ENCODE results near the gene DUSP16.
A peak's percentile ranks its signal among the peaks of the same experiment; 100 is the strongest.
"Not testable (repeated sequence)": the region's sequence is repeated elsewhere in the genome, so short reads cannot be mapped to it uniquely, and the experiment has no call there.

DUSP16 gene

DNA sequence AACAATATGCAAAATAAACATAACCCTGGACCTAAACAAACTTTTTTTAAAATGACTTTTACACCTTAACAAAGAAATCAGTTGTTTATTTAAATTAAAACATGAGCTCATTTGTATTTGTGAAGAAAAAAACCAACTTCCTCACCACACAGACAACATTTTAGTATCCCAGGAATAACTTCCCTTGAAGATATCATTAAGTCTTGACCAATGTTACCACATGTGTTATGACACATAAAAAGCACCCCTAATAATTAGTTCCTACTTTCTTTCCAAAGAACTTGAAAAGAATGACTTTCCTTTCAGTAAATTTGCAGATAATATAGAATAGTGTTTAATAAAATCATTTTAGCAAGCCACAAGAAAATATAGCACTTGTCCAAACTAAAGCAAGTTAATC is 42.4 kb downstream of the DUSP16 start:
- no peak for DNase-seq (ENCODE audit: low spot score)

DNA sequence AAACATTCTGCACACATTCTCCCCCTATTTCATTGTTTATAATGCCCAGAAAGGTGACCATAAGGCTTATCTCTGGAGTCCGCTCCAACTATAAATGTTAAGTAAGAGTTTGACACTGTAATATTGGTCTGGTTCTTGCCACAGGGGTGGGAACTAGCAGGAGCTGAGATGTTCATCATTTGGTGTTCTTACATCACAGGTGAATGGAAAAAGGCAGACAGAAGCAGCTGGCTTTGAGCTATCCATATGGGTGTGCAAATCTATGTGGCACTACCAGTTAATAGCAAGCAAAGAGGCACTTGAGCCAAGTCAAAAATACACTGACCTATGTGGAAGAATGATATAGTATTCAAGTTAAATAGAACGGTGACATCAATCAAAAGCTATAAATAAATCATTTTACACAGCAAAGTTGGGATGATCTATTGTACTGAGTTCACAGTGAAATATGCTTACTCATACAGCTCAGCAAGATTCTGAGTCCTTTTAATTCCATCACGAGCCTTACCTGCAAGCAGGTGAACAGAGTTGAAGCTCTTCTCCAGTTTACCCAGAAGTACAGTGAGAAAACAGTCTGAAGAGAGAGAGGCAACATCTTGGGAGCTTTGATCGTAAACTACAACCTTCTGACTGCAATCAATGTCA is 43.2 kb downstream of the DUSP16 start:
- DNase-seq (ENCODE audit: low spot score), result no peak

DNA sequence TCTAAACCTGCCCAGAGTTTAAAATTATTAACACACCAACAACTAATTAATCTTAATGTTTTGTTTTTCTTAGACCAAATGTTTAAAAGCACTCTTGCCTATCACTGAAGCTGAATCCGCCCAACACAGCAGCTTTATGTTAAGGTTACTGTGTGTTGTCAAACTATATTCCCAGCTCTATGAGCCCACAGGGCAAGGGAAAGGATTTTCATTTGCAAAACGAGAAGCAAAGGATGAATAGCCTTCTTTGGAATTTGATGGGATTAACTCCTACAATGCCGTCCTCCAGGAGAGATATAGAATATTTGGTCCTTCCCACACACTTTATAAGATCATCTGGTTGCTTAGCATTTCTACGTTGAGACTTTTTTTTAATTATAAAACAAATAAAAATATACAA is 43.7 kb downstream of the DUSP16 start:
- DNase-seq (ENCODE audit: low spot score), result no peak

DNA sequence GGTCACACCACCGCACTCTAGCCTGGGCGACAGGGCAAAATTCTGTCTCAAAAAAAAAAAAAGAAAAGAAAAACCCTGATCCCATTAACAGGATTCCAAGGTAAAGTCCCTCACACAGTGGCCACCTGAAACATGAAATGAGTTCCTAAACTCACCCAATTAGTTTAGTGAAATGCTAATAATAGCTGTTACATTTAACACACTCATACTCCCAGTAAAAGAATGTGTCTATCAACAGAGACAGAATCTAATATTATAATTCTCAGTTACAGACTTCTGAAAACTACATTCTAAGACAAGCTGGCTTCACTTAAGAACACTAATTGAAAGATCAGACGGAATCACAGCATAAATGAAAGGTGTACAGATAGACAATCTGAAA is 44.2 kb downstream of the DUSP16 start:
- no peak for DNase-seq (ENCODE audit: low spot score)

DNA sequence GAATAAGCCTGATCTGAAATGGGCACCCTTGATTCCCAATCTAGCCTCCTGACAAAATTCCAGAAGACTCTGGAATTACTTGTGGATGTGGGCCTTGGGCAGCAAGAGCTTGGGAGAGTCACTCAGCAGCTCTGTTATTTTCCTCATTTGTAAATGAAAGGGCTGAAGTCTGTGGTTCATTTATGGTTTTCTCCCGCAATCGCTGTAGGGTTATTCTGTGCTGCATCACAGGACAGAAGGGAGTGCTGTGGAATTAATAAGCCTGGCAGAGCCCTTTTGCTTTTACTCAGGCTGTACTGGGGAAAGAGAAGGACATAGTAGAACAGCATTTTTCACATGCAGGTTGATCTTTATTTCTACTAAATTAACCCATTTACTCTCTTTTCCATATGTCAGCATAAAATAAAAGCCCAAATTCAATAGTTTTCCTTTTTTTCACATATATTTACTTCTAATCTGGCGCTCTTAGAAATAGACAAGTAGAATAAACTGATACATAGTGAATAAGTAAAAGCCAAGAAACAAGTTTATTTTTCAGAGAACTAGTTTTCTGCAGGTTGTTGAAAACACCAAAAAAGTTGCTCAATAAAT is 49.2 kb downstream of the DUSP16 start:
- DNase-seq (ENCODE audit: low spot score), result no peak

DNA sequence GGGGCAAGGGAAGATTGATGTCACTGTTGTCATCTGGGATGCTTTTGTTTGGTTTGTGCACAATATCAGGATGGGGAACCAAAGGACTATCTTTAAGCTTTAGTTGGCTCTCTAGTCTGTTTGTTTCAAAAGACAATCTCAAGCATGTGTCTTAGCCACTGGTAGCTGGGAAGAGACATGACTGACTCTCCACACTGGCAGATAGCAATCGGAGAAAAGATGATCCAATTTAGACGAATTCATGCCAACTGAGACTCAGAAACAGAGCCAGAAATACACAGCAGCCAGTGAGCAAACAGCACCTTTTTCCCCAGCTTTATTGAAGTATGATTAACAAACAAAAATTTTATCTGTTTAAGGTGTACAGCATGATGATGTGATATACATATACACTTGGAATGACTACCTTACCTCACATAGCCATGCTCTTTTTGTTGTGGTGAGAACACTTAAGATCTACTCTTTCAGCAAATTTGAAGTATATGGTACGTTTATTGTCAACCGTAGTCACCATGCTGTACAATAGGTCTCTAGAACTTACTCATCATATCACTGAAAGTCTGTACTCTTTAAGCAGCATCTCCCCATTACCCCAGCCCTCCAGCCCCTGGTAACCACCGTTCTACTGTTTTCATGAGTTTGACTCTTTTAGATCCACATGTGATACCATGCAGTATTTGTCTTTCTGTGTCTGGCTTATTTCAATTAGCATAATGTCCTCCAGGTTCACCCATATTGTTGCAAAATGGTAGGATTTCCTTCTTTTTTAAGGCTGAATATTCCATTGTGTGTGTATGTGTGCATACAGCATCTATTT is 50.6 kb downstream of the DUSP16 start:
- DNase-seq (ENCODE audit: low spot score), result no peak

DNA sequence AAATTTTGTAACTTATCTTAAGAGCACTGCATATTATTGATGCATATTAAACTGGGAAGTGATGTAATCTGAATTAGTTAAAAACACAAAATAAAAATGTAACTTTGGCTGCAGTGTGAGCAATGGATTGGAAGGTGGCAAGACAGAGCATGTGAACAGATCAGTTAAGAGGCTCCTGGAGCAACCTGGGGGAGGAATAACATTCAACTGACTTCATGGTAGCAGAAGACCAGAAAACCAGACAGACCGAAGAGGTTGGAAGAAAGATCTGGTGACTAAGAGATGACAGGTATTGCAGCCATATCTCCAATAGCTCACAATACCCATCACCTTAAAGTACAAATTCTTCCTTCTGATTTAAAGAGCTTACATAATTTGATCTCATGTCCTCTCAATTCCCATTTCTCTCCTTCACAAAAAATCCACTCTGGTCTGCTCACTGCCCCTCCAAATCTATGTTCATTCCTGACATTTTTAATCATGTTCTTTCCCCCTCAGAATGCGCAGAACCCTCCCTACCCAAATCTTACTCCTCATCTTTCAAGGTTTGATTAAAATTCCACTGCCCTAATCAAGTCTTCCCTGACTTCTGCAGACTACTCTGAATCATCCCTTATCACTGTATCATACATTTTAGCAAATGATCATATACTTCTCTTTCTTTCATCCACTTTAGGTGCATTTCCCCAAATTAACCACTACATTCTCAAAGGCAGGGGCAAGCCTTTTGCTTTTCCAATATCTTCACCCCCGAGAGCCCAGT is 51.5 kb downstream of the DUSP16 start:
- peak; percentile 83 for DNase-seq (ENCODE audit: low spot score)

DNA sequence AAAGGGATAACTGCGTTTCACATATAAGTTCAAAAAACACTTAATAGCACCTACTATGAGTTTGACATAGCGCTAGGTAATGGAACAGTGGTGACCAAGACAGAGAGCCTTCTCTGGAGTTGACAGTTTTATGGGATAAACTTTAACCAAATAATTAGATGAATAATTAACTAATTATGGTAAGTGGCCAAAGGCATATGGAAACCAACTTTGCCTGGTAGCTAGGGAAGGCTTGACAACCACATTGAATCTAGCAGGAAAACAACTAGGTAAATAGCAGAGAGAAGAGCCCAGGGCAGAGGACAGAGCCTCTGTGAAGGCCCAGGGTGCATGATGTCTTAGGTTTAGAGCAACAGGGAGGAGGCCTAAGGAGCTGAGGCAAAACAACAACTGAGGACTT is 52.1 kb downstream of the DUSP16 start:
- no peak for DNase-seq (ENCODE audit: low spot score)

DNA sequence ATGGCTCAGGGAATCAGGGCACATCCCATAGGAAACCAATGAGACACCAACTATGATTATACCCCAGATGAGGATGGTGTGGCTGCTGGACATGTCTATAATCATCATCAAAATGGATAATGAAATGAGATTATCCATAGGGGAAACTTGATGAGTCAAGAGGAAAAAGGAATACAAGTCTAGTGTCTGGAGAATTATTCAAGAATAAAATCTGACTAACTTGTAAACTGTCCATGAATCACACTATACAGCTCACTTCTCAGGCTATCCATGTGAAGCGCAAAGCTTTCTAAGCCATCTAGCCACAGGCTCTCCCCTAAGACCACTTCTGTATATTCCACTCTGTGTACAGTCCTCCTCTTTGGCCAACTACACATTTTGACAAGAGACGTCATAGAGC is 52.5 kb downstream of the DUSP16 start:
- DNase-seq (ENCODE audit: low spot score), result peak; percentile 93

DNA sequence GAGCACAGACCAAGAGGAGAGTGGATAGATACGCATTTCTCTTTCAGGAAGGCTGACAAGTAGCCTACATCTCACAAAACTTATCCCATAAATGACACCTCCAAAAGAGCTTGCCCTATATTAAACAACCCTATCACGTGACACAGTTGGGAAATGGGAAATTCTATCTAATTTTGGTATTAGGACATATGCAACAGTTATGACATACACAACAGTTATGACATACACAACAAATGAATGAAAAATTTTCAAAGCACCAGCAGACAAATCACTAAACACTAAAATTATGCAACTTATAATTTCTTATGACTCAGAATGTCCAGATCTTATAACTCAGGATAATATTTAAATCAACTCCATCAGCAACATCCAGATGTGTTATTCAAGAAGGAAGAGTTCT is 54.1 kb downstream of the DUSP16 start:
- no peak for DNase-seq (ENCODE audit: low spot score)

DNA sequence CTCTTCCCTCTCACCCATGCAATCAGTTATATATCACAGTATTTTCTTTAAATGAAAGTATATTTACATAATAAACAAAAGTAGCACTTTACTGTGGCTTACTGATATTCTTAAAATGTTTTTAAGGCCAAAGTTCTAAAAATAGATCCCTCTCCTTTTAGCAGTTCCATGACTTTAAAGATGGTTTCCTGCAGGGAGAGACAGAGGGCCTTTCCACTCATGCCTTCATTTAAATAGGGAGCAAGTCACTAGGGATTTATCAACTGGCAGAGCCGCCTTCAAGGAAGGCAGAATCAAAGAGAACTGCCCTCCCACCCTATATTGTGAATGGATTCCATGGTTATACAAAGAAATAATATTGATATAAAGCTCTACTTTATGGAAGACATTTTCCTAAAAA is 55.5 kb downstream of the DUSP16 start:
- DNase-seq (ENCODE audit: low spot score), result no peak

DNA sequence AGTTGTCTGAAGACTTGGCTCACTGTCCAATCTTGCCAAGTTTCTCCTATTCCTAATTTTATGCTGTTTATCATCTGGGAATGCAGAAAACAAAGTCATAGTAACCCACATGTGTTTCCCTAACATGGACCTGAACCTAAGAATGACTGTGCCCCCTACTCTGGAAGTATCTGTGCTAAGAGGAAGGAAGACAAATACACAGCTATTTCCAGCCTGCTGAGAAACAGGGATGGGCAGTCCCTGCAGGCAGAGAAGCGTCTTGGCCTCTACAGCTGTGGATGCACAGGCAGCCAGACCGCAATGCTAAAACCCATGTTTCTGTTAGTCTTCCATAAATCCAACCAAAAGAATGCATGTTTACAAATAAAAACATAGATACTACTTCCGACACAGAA is 56.2 kb downstream of the DUSP16 start:
- DNase-seq (ENCODE audit: low spot score), result no peak

DNA sequence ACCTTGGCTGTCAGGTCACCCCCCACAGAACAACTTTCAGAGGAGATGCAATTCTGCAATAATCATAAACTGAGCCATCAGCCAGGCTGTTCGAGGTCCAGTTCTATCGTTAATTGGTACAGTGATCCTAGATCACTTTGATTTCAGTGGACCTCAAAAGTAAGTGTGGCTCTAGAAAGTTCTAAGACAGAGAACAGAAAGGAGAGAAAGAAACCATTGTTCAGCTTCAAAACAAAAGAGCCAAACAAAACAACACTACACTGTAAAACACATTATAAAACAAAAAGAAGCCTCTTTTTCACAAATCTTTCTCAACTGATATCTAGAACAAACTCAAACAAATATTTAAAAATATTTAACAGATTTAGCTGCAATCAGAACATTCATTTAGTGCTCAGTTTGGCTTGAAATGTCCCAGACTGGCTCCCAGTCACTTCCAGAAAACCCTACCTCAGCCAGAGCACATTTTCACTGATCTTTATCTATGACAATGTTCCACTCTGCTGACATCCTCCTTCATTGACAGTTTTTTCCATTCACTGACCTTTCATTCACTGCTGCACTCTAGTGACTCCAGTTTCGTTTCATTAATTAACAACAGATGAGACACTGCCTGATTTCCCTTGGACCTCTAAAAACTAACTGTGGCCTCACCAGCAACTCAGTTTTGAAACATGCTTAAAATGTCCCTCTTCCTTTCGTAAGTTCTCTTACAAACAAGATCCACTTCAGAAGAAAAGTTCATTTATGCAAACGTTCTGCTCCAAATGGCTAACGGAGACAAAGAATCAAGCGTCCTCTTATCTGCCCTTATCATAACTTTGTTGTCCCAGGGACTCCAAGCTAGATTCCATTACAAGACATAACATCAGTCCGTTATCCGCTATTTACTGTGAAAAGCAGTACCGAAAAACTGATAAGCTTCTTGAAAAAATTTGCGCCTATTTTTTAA is 56.8 kb downstream of the DUSP16 start:
- peak; percentile 76 for DNase-seq (ENCODE audit: low spot score)

DNA sequence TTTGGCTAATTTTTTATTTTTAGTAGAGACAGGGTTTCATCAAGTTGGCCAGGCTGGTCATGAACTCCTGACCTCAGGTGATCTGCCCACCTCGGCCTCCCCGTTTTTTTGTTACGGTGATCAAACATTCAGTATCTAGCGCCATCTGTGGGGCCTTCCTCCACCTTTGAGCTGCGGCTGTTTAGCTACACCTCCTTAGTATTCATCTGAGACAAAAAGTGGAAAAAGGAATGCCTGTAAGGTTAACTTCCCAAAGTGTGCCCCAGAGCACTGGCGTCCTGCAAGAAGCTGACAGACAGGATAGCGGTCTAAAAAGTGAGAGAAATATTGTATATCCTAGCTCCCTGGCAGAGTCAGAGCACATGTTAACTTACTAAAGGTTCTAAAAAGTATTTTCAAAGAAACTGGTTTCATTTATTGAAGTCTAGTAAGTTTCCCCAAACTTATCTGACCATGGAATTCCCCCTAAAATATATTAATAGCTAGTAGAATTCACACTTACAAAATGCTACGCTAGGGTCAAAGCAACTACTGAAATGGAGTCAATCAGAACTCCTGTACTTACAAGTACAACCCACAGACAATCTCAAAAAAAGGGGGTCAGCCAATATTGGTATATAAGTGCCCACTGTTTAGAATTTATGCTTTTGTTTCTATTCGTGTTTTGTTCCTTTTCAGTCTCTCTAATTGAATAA is 59.1 kb downstream of the DUSP16 start:
- DNase-seq (ENCODE audit: low spot score), result no peak

DNA sequence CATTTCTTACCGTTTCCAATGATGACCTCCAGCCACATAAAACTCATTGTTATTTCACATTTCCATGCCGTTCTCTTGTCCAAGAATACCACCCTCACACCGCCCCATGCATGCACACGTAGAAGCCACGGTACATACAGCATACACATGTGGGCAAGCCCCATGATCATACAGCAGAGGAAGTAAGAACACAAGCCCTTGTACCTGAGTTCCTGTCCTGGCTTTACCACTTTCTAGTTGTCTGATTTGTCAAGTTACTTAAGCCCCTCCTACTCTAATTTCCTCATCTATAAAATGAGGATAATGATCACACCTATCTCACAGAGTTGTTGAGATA is 59.9 kb downstream of the DUSP16 start:
- DNase-seq (ENCODE audit: low spot score), result no peak

DNA sequence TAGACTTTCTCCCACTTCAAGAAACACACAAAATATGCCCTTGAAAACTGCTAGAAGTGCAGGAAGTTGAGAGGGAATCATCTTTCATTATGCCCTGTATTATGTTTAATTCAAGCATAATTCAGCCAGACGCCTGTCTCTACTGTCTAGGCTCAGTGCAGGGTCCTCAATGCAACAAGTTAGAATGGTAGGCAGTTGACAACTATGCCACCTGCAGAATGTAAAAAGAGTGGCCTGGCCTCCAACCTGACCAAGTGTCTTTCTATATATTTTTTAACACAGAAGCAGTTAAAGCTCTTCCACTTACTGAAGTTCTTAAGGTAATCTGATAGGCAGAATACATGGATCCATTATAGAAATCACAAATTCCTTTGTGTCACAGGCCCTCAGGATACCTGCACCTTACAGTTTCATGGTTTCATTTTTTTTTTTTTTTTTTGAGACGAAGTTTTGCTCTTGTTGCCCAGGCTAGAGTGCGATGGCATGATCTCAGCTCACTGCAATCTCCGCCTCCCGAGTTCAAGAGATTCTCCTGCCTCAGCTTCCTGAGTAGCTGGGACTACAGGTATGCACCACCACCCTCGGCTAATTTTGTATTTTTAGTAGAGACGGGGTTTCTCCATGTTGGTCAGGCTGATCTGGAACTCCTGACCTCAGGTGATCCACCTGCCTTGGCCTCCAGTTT is 60.4 kb downstream of the DUSP16 start:
- DNase-seq (ENCODE audit: low spot score), result not testable (repeated sequence)

DNA sequence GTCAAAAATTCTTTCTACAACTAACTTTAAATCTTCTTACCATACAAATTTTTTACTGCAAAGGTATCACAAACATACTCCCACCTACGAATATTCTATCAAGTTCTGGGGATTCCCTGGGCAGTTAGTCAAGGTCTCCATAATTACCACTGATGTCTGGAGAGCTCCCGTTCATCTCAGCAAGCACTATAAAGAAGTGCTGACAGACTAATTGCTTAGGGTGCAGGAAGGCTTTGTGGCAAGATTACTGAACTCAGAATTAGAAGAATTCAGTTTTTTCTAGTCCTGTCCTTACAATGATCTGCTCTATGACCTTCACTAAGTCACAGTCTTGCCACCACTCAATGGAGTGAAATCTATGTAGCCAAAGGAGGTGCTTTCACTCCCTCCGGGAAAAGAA is 61.5 kb downstream of the DUSP16 start:
- DNase-seq (ENCODE audit: low spot score), result no peak

DNA sequence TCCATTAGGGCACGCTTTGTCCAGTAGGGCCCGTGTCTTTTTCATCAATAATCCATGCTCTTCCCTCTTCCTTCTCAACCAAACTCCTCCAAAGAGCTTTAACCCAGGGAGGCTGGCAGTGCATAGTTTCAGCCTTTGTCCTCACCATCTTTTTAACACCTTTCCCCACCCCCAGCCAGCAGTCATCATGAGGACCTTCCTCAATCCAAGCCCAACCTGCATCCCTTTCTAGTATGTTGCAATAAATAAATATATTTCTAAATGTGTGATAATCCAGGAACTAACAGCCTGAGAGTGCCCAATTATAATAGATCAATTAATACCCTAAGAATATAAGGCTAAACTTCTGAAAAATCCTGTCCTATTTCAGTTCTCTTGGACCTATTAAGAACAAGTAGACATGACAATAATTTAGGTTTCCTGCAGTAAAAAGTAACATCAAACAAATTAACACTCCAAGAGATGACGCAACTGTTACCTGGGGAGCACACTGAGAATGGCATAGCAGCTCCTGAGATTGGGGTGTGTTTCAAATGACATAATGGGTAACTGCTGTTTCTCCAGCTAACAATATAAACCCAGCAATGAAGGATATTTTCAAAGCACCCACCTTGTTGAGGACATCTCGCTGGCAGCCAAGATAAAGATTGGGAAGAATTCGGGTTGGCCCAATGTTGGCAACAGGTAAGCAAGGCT is 62.6 kb downstream of the DUSP16 start:
- no peak for DNase-seq (ENCODE audit: low spot score)

DNA sequence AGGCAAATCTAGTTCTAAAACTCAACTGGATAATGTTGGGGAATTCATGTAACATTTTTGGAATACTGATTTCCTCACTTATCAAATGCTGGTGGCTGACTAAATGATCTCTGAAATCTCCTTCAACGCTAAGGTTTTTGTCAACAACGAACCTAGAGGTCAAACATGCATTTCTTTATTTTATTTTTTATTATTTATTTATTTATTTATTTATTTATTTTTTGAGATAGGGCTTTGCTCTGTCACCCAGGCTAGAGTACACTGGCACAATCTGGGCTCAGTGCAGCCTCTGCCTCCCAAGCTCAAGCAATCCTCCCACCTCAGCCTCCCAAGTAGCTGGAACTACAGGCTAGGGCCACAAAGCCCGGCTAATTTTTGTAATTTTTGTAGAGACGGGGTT is 64.5 kb downstream of the DUSP16 start:
- no peak for DNase-seq (ENCODE audit: low spot score)

DNA sequence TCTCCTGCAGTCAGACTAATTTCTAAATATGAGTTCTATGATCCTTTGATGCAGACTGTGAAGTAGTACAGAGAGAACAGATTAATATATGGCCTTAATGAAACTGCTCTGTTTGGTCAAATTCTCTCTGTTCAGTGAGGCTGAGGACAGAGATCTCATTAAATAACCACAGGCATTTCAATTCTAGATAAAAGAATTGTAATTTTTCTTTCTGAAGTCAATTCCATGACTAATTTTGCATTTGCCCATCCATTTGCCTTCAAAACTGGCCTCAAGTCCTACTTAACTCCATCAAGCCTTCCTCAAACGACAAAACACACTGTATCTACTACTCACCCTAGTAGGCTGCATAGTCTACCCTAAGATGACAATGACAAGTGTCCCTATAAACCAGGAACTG is 67.1 kb downstream of the DUSP16 start:
- no peak for DNase-seq (ENCODE audit: low spot score)
